Measurements from ENCODE around the gene LZTR1.

The LZTR1 gene

DNA sequence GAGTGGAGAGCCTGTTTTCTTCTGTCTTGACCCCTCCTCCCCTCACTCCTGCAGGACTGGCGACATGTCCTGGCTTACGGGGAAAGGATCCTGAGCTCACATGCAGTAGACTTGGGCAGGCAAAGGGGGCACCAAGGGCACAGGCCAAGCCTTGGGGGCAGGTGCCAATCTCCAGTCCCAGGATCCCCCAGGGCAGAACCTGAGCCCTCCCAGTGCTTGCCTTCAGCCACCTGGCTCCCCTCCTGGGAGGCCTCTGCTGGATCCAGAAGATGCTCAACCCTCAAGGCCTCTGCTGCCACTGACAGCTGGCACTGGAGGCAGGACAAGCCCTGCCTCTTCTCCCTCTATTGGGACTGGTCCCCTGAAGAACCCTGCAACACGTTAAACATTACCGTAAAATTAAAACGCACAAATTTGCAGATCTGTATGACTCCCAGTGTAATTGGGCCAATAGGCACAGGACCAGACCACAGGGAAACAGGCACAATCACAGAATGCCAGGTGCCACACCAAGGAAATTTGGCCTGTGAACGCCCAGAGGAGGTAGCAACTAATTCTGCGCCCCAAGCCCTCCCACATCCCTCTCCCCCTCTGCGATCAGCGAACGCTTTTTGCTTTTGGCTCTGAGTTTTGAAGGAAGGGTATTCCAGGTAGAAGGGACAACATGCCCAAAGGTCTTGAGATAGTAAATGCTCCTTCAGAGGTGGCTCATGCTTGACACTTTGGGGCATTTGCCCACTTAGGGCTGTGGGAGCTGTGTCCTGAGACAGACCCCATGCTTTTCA, 967 bp upstream of the LZTR1 start:
- H3K9ac ChIP-seq (ENCODE audit: low read depth in 1 of 2, low read length in 2 of 2), result peak overlapping the region; percentile 66 to 88
- peaks cover 6 to 13% of the 10 kb centered on the region in 2 donors for H3K36me3 ChIP-seq (ENCODE audit: control insufficient read depth in 2 of 2, insufficient read depth in 2 of 2, low read length in 2 of 2)
- H3K4me1 ChIP-seq (ENCODE audit: control insufficient read depth in 2 of 2, insufficient read depth in 2 of 2, low read length in 2 of 2), result peaks cover 25 to 34% of the 10 kb centered on the region in 2 donors
- H3K4me3 ChIP-seq (ENCODE audit: low read length in 2 of 2), result peak overlapping the region; percentile 81 to 86
- H3K27ac ChIP-seq (ENCODE audit: low read depth in 2 of 2, low read length in 2 of 2), result peak overlapping the region; percentile 86
- no peaks in the 10 kb centered on the region for H3K9me3 ChIP-seq (ENCODE audit: control insufficient read depth in 2 of 2, low read length in 2 of 2)
- H3K27me3 ChIP-seq (ENCODE audit: control insufficient read depth in 2 of 2, insufficient read depth in 2 of 2, low read length in 2 of 2), result no peaks in the 10 kb centered on the region

DNA sequence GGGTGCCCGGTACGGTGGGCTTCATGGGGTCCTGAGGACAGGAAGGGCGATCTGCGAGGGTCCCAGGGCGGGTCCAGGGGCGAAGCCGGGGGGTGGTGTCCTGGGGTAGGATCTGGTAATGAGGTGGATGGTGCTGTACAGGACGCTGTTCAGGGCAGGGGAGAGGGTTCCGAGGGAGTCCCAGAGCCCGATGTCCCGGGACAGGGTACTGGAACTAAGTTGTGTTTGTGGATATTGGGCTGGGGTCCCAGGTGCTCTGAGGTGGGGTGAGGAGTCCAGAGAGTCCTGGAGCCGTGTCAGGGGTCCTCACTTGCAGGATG, 426 bp downstream of the LZTR1 start:
- Histone ChIP-seq H3K27ac (ENCODE audit: low read depth in 2 of 2, low read length in 2 of 2) (peak overlapping the region; percentile 86), H3K4me1 (ENCODE audit: control insufficient read depth in 2 of 2, insufficient read depth in 2 of 2, low read length in 2 of 2) (peaks cover 25 to 34% of the 10 kb centered on the region in 2 donors), H3K9ac (ENCODE audit: low read depth in 1 of 2, low read length in 2 of 2) (peak overlapping the region; percentile 66 to 88), H3K4me3 (ENCODE audit: low read length in 2 of 2) (peak overlapping the region; percentile 81 to 86), H3K9me3 (ENCODE audit: control insufficient read depth in 2 of 2, low read length in 2 of 2) (no peaks in the 10 kb centered on the region), H3K27me3 (ENCODE audit: control insufficient read depth in 2 of 2, insufficient read depth in 2 of 2, low read length in 2 of 2) (no peaks in the 10 kb centered on the region), H3K36me3 (ENCODE audit: control insufficient read depth in 2 of 2, insufficient read depth in 2 of 2, low read length in 2 of 2) (peaks cover 5 to 15% of the 10 kb centered on the region in 2 donors)

DNA sequence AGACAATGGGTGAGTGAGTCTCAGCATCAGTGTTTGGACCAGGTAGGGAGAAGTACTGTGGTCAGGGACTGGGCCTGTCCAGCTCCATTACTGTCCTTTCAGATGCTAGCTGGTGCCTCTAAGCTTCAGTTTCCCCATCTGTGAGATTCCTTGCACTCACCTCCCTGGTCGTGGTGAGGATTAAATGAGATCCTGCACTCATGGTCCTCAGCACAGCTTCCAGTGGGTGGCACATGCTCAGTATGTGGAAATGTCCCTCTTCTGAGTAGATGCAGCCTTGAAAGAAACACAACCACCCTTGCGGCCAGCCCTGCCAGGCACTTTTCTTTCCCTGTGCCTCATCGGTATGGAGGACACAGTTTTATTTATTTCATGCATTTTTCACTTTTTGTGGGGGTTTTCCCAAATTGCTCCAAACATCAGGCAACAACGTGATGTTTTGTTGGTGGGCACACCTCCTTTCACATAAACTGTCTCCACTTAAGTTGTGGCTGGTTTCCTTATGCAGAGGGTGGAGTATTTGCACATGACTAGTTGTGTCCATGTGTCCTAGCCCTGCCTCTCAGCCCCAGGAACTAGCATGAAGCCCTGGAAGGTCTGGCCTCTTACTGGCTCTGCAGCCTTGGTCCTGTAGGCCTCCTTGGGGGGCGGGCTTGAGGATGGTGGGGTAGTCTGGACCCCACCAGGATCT, 1.1 kb downstream of the LZTR1 start:
- H3K9me3 ChIP-seq (ENCODE audit: control insufficient read depth in 2 of 2, low read length in 2 of 2), result no peaks in the 10 kb centered on the region

DNA sequence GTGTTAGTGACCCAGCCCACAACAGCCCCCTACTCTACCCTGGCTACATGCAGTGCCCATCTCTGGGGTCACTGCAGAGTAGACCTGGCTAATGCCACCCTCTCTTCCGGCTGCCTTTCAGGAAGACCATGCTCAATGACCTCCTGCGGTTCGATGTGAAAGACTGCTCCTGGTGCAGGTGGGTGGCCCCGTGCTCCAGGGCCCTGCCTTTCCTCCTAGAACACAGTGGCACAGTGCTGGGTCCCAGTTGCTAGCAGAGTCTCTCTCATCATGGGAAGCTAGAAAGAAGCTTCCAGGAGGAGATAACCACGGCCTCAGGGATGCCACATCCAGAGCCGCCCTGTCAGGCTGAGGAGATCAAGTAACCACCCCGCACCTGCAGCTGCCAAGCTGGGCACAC, 3.6 kb downstream of the LZTR1 start:
- Histone ChIP-seq H3K4me1 (ENCODE audit: control insufficient read depth in 2 of 2, insufficient read depth in 2 of 2, low read length in 2 of 2) (peaks cover 18 to 22% of the 10 kb centered on the region in 2 donors), H3K36me3 (ENCODE audit: control insufficient read depth in 2 of 2, insufficient read depth in 2 of 2, low read length in 2 of 2) (peaks cover 9 to 18% of the 10 kb centered on the region in 2 donors), H3K4me3 (ENCODE audit: low read length in 2 of 2) (no peak overlapping the region), H3K9ac (ENCODE audit: low read depth in 1 of 2, low read length in 2 of 2) (no peak overlapping the region), H3K27ac (ENCODE audit: low read depth in 2 of 2, low read length in 2 of 2) (no peak overlapping the region), H3K27me3 (ENCODE audit: control insufficient read depth in 2 of 2, insufficient read depth in 2 of 2, low read length in 2 of 2) (no peaks in the 10 kb centered on the region), H3K9me3 (ENCODE audit: control insufficient read depth in 2 of 2, low read length in 2 of 2) (no peaks in the 10 kb centered on the region)

More for the DNA sequence above, 1.1 kb downstream of the LZTR1 start:
- Histone ChIP-seq H3K4me3 (ENCODE audit: low read length in 2 of 2) (peak overlapping the region; percentile 81 to 86), H3K4me1 (ENCODE audit: control insufficient read depth in 2 of 2, insufficient read depth in 2 of 2, low read length in 2 of 2) (peaks cover 25 to 34% of the 10 kb centered on the region in 2 donors), H3K9ac (ENCODE audit: low read depth in 1 of 2, low read length in 2 of 2) (peak overlapping the region; percentile 66 to 88), H3K36me3 (ENCODE audit: control insufficient read depth in 2 of 2, insufficient read depth in 2 of 2, low read length in 2 of 2) (peaks cover 9 to 16% of the 10 kb centered on the region in 2 donors), H3K27ac (ENCODE audit: low read depth in 2 of 2, low read length in 2 of 2) (no peak overlapping the region), H3K27me3 (ENCODE audit: control insufficient read depth in 2 of 2, insufficient read depth in 2 of 2, low read length in 2 of 2) (no peaks in the 10 kb centered on the region)

DNA sequence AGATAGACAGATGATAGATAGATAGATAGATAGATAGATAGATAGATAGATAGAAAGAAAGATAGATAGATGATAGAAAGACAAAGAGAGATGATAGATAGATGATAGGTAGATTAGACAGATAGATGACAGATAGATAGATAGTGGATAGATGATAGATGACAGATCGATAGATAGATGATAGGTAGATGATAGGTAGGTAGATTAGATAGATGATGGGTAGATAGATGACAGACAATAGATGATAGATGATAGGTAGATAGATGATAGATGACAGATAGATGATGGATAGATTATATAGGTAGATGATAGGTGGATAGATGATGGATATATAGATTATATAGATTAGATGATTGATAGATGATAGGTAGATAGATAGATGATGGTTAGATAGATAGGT, 4.3 kb downstream of the LZTR1 start:
- no peak overlapping the region for H3K27ac ChIP-seq (ENCODE audit: low read depth in 2 of 2, low read length in 2 of 2)
- no peaks in the 10 kb centered on the region for H3K9me3 ChIP-seq (ENCODE audit: control insufficient read depth in 2 of 2, low read length in 2 of 2)
- H3K9ac ChIP-seq (ENCODE audit: low read depth in 1 of 2, low read length in 2 of 2), result no peak overlapping the region
- no peak overlapping the region for H3K4me3 ChIP-seq (ENCODE audit: low read length in 2 of 2)
- H3K4me1 ChIP-seq (ENCODE audit: control insufficient read depth in 2 of 2, insufficient read depth in 2 of 2, low read length in 2 of 2), result peaks cover 12 to 15% of the 10 kb centered on the region in 2 donors
- H3K36me3 ChIP-seq (ENCODE audit: control insufficient read depth in 2 of 2, insufficient read depth in 2 of 2, low read length in 2 of 2), result peaks cover 9 to 18% of the 10 kb centered on the region in 2 donors
- no peaks in the 10 kb centered on the region for H3K27me3 ChIP-seq (ENCODE audit: control insufficient read depth in 2 of 2, insufficient read depth in 2 of 2, low read length in 2 of 2)

DNA sequence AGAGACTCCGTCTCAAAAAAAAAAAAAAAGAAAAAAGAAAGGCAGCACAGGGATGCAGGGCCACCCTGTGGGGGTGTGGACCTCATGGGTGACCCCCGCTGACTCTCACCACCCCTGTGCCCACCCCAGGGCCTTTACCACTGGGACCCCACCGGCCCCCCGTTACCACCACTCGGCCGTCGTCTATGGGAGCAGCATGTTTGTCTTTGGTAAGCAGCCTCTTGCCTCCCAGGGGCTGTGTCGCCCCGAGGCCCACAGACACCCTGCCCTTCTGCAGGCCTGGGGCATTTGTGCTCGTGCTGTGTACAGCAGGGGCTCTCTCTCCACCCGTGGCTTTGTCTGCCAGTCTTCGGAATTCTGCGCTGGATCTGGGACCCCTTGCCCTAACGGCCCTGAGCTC, 5.3 kb downstream of the LZTR1 start:
- Histone ChIP-seq H3K4me3 (ENCODE audit: low read length in 2 of 2) (no peak overlapping the region), H3K36me3 (ENCODE audit: control insufficient read depth in 2 of 2, insufficient read depth in 2 of 2, low read length in 2 of 2) (peaks cover 18 to 24% of the 10 kb centered on the region in 2 donors), H3K4me1 (ENCODE audit: control insufficient read depth in 2 of 2, insufficient read depth in 2 of 2, low read length in 2 of 2) (peaks cover 11 to 12% of the 10 kb centered on the region in 2 donors), H3K27ac (ENCODE audit: low read depth in 2 of 2, low read length in 2 of 2) (no peak overlapping the region), H3K27me3 (ENCODE audit: control insufficient read depth in 2 of 2, insufficient read depth in 2 of 2, low read length in 2 of 2) (no peaks in the 10 kb centered on the region), H3K9ac (ENCODE audit: low read depth in 1 of 2, low read length in 2 of 2) (no peak overlapping the region), H3K9me3 (ENCODE audit: control insufficient read depth in 2 of 2, low read length in 2 of 2) (no peaks in the 10 kb centered on the region)

DNA sequence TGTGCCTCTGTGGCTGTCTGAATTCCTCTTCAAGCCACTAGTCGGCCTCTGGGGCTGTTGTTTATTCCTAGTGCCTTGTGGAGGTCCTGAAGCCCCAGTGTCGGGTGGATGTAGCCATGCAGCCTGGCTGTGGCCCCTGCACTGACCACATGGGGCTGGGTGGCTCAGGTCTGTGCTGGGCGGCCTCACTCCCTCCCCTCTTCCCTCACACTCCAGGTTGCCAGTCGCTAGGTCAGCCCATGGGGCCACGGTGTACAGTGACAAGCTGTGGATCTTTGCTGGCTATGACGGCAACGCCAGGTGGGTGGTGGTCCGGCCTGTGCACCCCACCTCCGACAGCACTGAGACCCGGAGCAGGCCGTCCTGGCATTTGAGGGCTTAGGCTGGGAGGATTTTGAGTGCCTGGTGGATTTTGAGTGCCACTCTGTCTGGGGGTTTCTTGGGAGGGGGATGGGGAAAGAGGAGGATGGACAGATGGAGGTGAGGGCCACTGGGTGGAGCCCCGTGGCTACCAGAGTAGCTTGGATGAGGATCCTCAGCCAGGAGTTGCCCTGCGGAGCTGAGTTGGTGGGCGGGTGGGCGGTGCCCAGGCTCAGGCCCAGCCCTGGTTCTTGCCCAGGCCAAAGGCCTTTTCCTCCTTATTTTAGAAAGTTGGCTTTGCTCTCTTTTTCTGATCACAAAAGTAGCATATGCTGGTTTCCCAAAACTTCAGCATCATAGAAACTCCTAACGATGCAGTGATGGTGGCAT, 6.7 kb downstream of the LZTR1 start:
- Histone ChIP-seq H3K4me3 (ENCODE audit: low read length in 2 of 2) (no peak overlapping the region), H3K27me3 (ENCODE audit: control insufficient read depth in 2 of 2, insufficient read depth in 2 of 2, low read length in 2 of 2) (no peaks in the 10 kb centered on the region), H3K27ac (ENCODE audit: low read depth in 2 of 2, low read length in 2 of 2) (no peak overlapping the region), H3K9me3 (ENCODE audit: control insufficient read depth in 2 of 2, low read length in 2 of 2) (no peaks in the 10 kb centered on the region), H3K36me3 (ENCODE audit: control insufficient read depth in 2 of 2, insufficient read depth in 2 of 2, low read length in 2 of 2) (peaks cover 25 to 31% of the 10 kb centered on the region in 2 donors), H3K9ac (ENCODE audit: low read depth in 1 of 2, low read length in 2 of 2) (no peak overlapping the region), H3K4me1 (ENCODE audit: control insufficient read depth in 2 of 2, insufficient read depth in 2 of 2, low read length in 2 of 2) (peaks cover 0 to under 1% of the 10 kb centered on the region in 2 donors)

DNA sequence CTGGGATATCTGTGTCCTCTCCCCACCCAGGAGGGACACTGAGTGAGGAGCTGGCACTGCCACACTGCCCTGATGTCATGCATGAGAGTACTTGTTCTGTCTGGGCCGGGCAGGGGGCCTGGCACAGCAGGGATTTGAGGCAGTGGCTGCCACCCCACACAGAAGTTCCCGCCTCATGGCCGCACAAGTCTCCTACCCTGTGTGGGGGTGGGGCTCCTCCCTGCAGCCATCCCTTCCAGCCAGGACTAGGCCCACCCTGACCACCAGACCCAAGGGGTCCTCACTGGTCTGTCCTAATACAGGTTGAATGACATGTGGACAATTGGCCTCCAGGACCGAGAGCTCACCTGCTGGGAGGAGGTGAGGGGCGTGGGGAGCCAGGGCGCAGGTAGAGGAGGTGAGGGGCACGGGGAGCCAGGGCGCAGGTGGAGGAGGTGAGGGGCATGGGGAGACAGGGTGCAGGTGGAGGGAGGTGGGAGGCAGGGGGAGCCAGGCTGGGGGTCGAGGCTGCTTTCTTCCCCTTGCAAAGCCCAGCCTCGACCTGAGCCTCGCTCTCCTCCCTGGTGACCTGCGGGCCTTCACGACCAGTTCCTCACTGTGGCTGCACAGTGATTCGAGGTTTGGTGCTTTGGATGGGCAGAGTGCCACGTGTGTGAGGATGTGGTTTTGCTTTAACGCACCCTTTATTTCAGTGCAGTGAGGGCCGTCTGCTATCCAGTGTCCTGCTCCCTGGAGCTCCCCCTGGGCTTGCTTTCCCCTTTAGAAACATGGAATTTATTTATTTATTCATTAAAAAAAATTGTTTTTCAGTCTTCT, 7.4 kb downstream of the LZTR1 start:
- Histone ChIP-seq H3K4me3 (ENCODE audit: low read length in 2 of 2) (no peak overlapping the region), H3K9ac (ENCODE audit: low read depth in 1 of 2, low read length in 2 of 2) (no peak overlapping the region), H3K27ac (ENCODE audit: low read depth in 2 of 2, low read length in 2 of 2) (no peak overlapping the region), H3K36me3 (ENCODE audit: control insufficient read depth in 2 of 2, insufficient read depth in 2 of 2, low read length in 2 of 2) (peaks cover 25 to 31% of the 10 kb centered on the region in 2 donors), H3K4me1 (ENCODE audit: control insufficient read depth in 2 of 2, insufficient read depth in 2 of 2, low read length in 2 of 2) (no peaks in the 10 kb centered on the region), H3K9me3 (ENCODE audit: control insufficient read depth in 2 of 2, low read length in 2 of 2) (no peaks in the 10 kb centered on the region), H3K27me3 (ENCODE audit: control insufficient read depth in 2 of 2, insufficient read depth in 2 of 2, low read length in 2 of 2) (no peaks in the 10 kb centered on the region)

DNA sequence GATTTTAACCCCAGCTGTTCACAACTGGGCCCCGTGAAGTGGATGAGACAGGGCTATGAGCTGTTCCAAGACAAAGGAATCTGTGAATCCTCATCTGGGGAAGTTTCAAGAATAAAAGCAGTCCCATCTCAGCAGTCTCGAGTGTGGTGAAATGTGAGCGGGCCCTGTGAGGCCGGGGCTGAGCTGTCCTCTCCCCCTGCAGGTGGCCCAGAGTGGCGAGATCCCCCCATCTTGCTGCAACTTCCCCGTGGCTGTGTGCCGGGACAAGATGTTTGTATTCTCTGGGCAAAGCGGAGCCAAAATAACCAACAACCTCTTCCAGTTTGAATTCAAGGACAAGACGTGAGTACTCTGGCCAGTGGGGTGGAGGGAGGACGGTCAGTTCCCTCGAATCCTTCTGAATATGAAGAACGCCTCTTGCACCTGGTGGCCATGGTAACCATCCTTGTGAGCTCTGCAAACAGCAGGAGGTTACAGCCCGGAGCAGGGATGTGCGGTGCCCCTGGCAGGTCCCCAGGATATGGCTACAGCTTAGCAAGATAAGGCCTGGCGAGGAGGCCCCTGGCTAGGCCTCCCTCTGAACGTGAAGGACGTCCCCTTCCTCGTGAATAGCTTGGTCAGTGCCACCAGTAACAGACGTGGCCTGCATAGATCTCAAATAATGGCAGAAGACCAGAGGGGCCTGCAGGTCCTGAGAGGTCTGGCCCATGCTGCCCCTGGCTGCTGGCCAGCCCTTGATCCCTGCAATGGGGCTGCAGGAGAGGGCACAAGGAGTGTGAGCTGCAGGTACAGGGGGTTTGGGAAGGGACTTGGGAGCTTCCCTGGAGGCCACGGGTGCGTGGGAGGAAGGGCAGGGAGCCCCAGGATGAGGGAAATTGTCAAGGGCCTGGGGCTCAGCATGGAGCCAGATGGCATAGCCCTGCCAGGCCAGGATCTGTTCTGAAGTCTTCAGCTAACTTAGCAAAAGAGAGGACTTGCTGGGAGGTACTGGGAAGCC, 8.4 kb downstream of the LZTR1 start:
- H3K4me1 ChIP-seq (ENCODE audit: control insufficient read depth in 2 of 2, insufficient read depth in 2 of 2, low read length in 2 of 2), result no peaks in the 10 kb centered on the region
- H3K4me3 ChIP-seq (ENCODE audit: low read length in 2 of 2), result no peak overlapping the region
- peaks cover 25 to 31% of the 10 kb centered on the region in 2 donors for H3K36me3 ChIP-seq (ENCODE audit: control insufficient read depth in 2 of 2, insufficient read depth in 2 of 2, low read length in 2 of 2)
- no peaks in the 10 kb centered on the region for H3K9me3 ChIP-seq (ENCODE audit: control insufficient read depth in 2 of 2, low read length in 2 of 2)
- H3K9ac ChIP-seq (ENCODE audit: low read depth in 1 of 2, low read length in 2 of 2), result no peak overlapping the region
- no peak overlapping the region for H3K27ac ChIP-seq (ENCODE audit: low read depth in 2 of 2, low read length in 2 of 2)
- H3K27me3 ChIP-seq (ENCODE audit: control insufficient read depth in 2 of 2, insufficient read depth in 2 of 2, low read length in 2 of 2), result no peaks in the 10 kb centered on the region

Data from mucosa of rectum (tissue), 2 donors.